Measurements from ENCODE around the gene KRT38.

The KRT38 gene

GRCh38 chr17:41457676-41458075, 16.9 kb upstream of the KRT38 start:
- no peak for DNase-seq
- no peak overlapping the region for H3K27ac ChIP-seq
- no peak overlapping the region for H3K4me3 ChIP-seq (ENCODE audit: low read depth, low read length)
- TF ChIP-seq, protein P1, sequence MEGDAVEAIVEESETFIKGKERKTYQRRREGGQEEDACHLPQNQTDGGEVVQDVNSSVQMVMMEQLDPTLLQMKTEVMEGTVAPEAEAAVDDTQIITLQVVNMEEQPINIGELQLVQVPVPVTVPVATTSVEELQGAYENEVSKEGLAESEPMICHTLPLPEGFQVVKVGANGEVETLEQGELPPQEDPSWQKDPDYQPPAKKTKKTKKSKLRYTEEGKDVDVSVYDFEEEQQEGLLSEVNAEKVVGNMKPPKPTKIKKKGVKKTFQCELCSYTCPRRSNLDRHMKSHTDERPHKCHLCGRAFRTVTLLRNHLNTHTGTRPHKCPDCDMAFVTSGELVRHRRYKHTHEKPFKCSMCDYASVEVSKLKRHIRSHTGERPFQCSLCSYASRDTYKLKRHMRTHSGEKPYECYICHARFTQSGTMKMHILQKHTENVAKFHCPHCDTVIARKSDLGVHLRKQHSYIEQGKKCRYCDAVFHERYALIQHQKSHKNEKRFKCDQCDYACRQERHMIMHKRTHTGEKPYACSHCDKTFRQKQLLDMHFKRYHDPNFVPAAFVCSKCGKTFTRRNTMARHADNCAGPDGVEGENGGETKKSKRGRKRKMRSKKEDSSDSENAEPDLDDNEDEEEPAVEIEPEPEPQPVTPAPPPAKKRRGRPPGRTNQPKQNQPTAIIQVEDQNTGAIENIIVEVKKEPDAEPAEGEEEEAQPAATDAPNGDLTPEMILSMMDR (IDR thresholded peaks at IDR 0.05; ENCODE audit: low read depth, low read length, missing control alignments) = no peak
- in situ Hi-C loops (cut with HindIII; ENCODE audit: low pct_ligation_motif_present, low sequenced_read_pairs) = no loop called here
- no peaks in the 10 kb centered on the region for H3K27me3 ChIP-seq (replicated peaks)
- H3K36me3 ChIP-seq (replicated peaks) = no peaks in the 10 kb centered on the region

DNA sequence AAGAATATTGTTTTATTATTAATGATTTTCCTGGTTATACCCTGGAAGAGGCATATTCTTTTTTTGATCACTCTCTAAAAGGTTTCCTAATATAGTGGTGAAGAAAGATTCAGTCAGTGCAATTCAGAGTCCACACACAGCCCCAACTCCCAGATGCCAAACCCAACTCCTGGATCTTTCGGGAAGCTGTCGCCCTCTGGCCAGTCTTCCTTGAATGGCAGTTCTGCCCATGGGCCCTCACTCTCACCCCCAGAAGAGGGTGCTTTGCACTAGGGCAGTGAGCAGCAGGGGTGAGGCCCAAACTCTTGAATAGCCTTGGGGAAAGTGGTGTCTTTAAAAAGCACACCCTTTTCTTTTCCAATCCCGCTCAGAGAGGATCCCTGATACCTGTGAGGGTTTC, 15.4 kb upstream of the KRT38 start:
- Histone ChIP-seq H3K36me3 (replicated peaks) (no peaks in the 10 kb centered on the region), H3K4me3 (ENCODE audit: low read depth, low read length) (no peak overlapping the region), H3K27ac (no peak overlapping the region), H3K27me3 (replicated peaks) (no peaks in the 10 kb centered on the region)
- DNase-seq = no peak
- in situ Hi-C loops (cut with HindIII; ENCODE audit: low pct_ligation_motif_present, low sequenced_read_pairs) = no loop called here
- TF ChIP-seq, protein P1 (IDR thresholded peaks at IDR 0.05; ENCODE audit: low read depth, low read length, missing control alignments) = peak; percentile 46

GRCh38 chr17:41455236-41455635, 14.5 kb upstream of the KRT38 start:
- no peak for DNase-seq
- Histone ChIP-seq H3K27ac (no peak overlapping the region), H3K36me3 (replicated peaks) (no peaks in the 10 kb centered on the region), H3K4me3 (ENCODE audit: low read depth, low read length) (no peak overlapping the region), H3K27me3 (replicated peaks) (no peaks in the 10 kb centered on the region)
- TF ChIP-seq, protein P1 (IDR thresholded peaks at IDR 0.05; ENCODE audit: low read depth, low read length, missing control alignments) = no peak
- in situ Hi-C loops (cut with HindIII; ENCODE audit: low pct_ligation_motif_present, low sequenced_read_pairs) = no loop called here

GRCh38 chr17:41453066-41453465, 12.3 kb upstream of the KRT38 start:
- TF ChIP-seq, protein P1 (IDR thresholded peaks at IDR 0.05; ENCODE audit: low read depth, low read length, missing control alignments) = no peak
- no peak overlapping the region for H3K4me3 ChIP-seq (ENCODE audit: low read depth, low read length)
- in situ Hi-C loops (cut with HindIII; ENCODE audit: low pct_ligation_motif_present, low sequenced_read_pairs) = no loop called here

DNA sequence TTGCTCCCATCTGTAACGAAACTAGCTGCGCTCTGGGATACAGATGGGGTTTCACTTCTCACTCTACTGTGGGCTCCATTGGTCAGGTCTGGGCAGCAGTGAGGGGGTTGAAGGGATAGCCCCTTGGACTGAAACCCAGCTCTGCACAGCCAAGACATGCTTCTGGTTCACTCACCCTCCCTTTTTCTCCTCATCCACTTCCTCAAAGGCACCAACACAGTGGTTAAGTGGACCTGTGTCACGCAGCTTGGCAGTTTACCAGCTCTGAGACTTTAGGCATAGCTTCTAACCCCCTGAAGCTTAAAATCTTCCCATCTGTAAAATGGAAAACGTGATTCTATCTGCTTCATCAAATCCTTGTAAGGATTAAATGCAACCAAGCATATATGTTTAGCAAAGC, 11.5 kb upstream of the KRT38 start:
- Histone ChIP-seq H3K4me3 (ENCODE audit: low read depth, low read length) (no peak overlapping the region), H3K36me3 (replicated peaks) (no peaks in the 10 kb centered on the region), H3K27ac (no peak overlapping the region), H3K27me3 (replicated peaks) (no peaks in the 10 kb centered on the region)
- in situ Hi-C loops (cut with HindIII; ENCODE audit: low pct_ligation_motif_present, low sequenced_read_pairs) = no loop called here
- no peak for DNase-seq
- TF ChIP-seq, protein P1 (IDR thresholded peaks at IDR 0.05; ENCODE audit: low read depth, low read length, missing control alignments) = no peak

More at GRCh38 chr17:41453066-41453465, 12.3 kb upstream of the KRT38 start:
- H3K36me3 ChIP-seq (replicated peaks) = no peaks in the 10 kb centered on the region
- no peak for DNase-seq
- no peaks in the 10 kb centered on the region for H3K27me3 ChIP-seq (replicated peaks)
- no peak overlapping the region for H3K27ac ChIP-seq

DNA sequence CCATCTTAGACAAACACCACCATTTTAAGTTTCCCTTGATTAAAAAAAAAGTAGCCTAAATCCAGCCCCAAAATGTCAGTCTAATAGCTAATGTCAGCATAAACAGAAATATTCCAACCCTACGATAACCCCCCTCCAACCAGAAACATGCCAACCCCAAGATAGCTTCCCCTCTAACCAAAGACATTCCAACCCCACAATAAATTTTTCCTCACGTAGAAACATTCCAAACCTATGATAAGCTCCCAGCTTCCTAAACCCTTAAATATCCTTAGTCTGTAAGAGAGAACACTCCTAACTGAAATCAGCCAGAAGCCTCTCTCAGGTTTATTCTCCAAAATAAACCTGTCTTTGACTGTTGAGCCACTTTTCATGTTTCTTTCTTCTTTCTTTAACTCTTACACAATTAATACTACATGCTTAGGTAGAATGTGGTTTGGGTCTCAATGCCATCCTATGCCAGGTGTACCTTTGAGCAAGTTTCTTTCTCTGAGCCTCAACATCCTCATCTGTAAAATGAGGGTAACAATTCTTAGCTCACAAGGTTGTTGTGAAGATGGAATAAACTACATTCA, 10.5 kb upstream of the KRT38 start:
- TF ChIP-seq, protein P1 (IDR thresholded peaks at IDR 0.05; ENCODE audit: low read depth, low read length, missing control alignments) = no peak
- DNase-seq = no peak
- Histone ChIP-seq H3K36me3 (replicated peaks) (no peaks in the 10 kb centered on the region), H3K4me3 (ENCODE audit: low read depth, low read length) (no peak overlapping the region), H3K27ac (no peak overlapping the region), H3K27me3 (replicated peaks) (no peaks in the 10 kb centered on the region)
- in situ Hi-C loops (cut with HindIII; ENCODE audit: low pct_ligation_motif_present, low sequenced_read_pairs) = no loop called here

All from brain microvascular endothelial cell (primary cell).